Peyer's patch (tissue), 4 donors: ENCODE results near the gene SLC66A3. TPM values are rescaled to one million over a fixed set of nuclear protein-coding genes. Genes with fewer than 3 reads are reported as not detected.

Experiments
- DNase-seq, 3 donors: peaks; one replicate each; pipeline ENCODE4 v3.0.0-alpha.2; 2017 to 2019
- H3K27ac ChIP-seq, 4 donors: fragments of 200-600 bp; sonication (generic); one replicate each; pipeline ENCODE4 v1.5.1; 2016 to 2019
- H3K27me3 ChIP-seq, 2 donors: fragments of 200-600 bp; sonication (generic); one replicate each; pipeline ENCODE4 v1.5.1; 2019
- H3K36me3 ChIP-seq, 3 donors: fragments of 200-600 bp; sonication (generic); one replicate each; pipeline ENCODE4 v1.5.1; 2016 to 2019
- H3K4me1 ChIP-seq, 4 donors: fragments of 200-600 bp; sonication (generic); one replicate each; pipeline ENCODE4 v1.5.1; 2016 to 2019
- H3K4me3 ChIP-seq, 4 donors: fragments of 200-600 bp; sonication (generic); 1 replicate in 3 of 4; 2 replicates in 1 of 4; pipeline ENCODE4 v1.5.1; 2016 to 2019; ENCODE audit warnings: mild to moderate bottlenecking in 1 of 4
- H3K9me3 ChIP-seq, 4 donors: fragments of 200-600 bp; sonication (generic); one replicate each; pipeline ENCODE4 v1.5.1; 2016 to 2019; ENCODE audit warnings: mild to moderate bottlenecking in 1 of 4
- POLR2A ChIP-seq, 2 donors: fragments of 450-650 bp; IDR thresholded peaks; one replicate each; pipeline ENCODE4 v1.5.1; 2017; ENCODE audit warnings: antibody characterized with exemption in 2 of 2, mild to moderate bottlenecking in 2 of 2, moderate library complexity in 2 of 2
- total RNA-seq, 4 donors: library from RNA; depleted of rRNA; stranded (reverse); fragments of >200 nt; gene quantifications; one replicate each; pipeline ENCODE4 v1.1.0, GENCODE V29; 2016
- TF ChIP-seq, protein P1 (sequence below), 6 experiments: fragments of 450-650 bp in 4 of 6; fragments of 200-600 bp in 2 of 6; sonication (generic) in 1 of 6; IDR thresholded peaks; one replicate each; pipeline ENCODE4 v1.5.1; 2017 to 2019; ENCODE audit warnings: antibody characterized with exemption in 6 of 6, mild to moderate bottlenecking in 3 of 6, moderate library complexity in 1 of 6

Gene SLC66A3
- total RNA-seq, 4 donors from 2014 or later: 18.4 to 53.6 (median 31.8) TPM

DNA sequence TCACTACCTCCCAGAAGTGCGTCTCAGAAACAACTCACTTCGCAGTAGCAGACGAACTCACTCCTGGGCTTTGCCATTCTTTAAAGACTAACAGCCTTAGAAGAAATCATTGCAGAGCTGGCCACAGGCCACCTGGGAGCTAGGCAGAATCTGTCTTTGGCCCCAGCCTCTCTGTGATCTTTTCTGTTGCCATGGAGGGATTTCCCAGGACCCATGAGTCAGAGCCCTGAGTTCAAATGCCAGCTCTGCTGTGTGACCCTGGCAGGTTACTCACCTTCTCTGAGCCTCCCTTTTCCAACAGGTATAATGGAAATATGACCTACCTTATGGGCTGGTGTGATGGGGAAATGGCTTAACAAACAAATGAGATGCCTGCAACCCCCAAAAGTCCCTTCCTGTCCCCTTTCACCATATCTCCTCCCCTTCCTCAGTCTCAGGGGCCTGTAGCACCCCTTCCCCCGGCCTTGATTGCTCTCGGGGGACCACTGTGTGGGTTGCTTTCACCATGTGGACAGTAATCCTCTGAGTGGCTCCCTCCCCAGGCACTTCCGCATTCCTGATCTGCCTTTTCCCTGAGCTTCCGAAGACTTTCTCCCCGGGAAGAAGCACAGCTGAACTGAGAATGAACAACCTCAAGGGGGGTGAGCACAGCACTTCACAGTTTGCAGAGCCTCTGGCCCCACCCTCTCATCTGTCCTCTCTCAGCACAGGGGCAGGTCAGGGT, 34.0 kb upstream of the SLC66A3 start:
- H3K36me3 ChIP-seq: no peaks in the 10 kb centered on the region
- H3K27me3 ChIP-seq: no peaks in the 10 kb centered on the region
- H3K4me3 ChIP-seq: no peak overlapping the region
- H3K9me3 ChIP-seq: no peaks in the 10 kb centered on the region
- H3K27ac ChIP-seq: no peak overlapping the region
- TF ChIP-seq, protein P1, sequence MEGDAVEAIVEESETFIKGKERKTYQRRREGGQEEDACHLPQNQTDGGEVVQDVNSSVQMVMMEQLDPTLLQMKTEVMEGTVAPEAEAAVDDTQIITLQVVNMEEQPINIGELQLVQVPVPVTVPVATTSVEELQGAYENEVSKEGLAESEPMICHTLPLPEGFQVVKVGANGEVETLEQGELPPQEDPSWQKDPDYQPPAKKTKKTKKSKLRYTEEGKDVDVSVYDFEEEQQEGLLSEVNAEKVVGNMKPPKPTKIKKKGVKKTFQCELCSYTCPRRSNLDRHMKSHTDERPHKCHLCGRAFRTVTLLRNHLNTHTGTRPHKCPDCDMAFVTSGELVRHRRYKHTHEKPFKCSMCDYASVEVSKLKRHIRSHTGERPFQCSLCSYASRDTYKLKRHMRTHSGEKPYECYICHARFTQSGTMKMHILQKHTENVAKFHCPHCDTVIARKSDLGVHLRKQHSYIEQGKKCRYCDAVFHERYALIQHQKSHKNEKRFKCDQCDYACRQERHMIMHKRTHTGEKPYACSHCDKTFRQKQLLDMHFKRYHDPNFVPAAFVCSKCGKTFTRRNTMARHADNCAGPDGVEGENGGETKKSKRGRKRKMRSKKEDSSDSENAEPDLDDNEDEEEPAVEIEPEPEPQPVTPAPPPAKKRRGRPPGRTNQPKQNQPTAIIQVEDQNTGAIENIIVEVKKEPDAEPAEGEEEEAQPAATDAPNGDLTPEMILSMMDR (IDR thresholded peaks at IDR 0.05): no peak
- TF ChIP-seq POLR2A (IDR thresholded peaks at IDR 0.05): no peak
- no peaks in the 10 kb centered on the region for H3K4me1 ChIP-seq
- no peak for DNase-seq

DNA sequence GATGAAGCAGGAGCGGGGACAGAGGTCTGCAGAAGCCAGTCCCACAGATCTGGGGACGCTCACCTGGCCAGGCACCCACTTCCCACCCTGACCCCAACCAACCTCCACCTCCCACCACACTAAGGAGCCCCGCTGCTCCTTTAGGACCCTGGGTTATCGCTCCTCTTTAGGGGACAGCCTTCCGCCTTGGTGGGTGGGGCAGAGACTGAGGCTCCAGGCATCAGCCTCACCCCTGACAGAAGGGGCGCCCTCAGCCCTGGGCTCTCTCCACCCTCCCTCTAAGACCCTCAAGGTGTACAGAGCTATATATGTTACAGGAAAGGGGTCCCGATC, 33.5 kb upstream of the SLC66A3 start:
- Histone ChIP-seq H3K9me3 (no peaks in the 10 kb centered on the region), H3K27ac (no peak overlapping the region), H3K36me3 (no peaks in the 10 kb centered on the region), H3K4me1 (no peaks in the 10 kb centered on the region), H3K27me3 (no peaks in the 10 kb centered on the region), H3K4me3 (no peak overlapping the region)
- TF ChIP-seq, protein P1 (IDR thresholded peaks at IDR 0.05): no peak
- TF ChIP-seq POLR2A (IDR thresholded peaks at IDR 0.05): no peak
- DNase-seq: no peak

DNA sequence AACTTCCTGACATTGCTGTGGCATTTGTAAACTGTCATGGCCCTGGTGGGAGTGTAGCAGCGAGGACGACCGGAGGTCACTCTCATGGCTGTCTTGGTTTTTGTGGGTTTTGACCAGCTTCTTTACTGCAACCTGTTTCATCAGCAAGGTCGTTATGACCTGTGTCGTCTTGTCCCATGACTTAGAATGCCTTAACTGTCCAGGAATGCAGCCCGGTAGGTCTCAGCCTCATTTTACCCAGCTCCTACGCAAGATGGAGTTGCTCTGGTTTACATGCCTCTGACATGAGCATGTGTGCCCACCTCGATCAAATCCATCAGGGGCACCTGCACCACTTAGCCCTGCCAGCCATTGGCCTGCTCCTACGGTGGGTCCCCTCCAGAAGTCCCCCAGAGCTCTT, 32.9 kb upstream of the SLC66A3 start:
- Histone ChIP-seq H3K36me3 (no peaks in the 10 kb centered on the region), H3K27me3 (no peaks in the 10 kb centered on the region), H3K9me3 (no peaks in the 10 kb centered on the region), H3K4me1 (no peaks in the 10 kb centered on the region), H3K27ac (no peak overlapping the region), H3K4me3 (no peak overlapping the region)
- TF ChIP-seq, protein P1 (IDR thresholded peaks at IDR 0.05): no peak
- no peak for TF ChIP-seq POLR2A (IDR thresholded peaks at IDR 0.05)
- DNase-seq: no peak

DNA sequence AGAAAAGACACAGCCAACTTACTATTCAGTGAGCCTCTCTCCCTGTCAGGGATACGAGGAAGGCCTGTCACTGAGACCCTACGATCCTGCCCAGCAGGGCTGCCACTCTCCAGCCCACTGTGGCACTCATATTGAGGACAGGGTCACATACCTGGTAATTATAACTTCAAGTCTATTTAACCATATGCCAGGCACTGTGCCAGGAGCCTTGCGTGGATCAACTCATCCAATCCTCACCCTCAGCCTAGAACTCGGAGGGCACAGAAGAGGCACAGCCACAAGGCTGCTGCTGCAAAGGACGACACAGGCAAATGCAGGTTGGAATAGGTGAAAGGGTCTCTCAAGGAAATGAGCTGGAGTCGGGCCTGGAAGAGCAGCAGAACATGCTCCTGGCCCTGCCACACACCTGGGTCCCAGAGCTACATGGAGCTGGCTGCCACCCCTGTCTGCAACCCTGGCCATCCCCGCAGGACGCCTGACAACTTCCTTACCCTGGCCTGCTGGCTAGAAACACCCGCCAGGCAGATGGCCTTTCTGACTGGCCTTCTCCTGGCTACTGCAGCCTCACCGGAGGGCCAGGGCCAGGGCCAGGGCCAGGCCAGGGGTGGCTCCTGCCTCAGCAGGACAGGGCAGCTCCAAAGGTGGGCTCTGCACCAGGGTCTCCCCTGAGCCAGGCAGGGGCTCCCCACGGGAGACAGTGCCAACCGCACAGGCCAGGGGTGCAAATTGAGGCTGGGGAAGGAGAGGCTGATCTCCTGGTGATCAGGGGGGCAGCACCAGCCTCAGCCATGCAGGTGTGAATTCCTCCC, 32.1 kb upstream of the SLC66A3 start:
- no peaks in the 10 kb centered on the region for H3K4me1 ChIP-seq
- H3K4me3 ChIP-seq: no peak overlapping the region
- TF ChIP-seq POLR2A (IDR thresholded peaks at IDR 0.05): no peak
- TF ChIP-seq, protein P1 (IDR thresholded peaks at IDR 0.05): no peak
- no peaks in the 10 kb centered on the region for H3K27me3 ChIP-seq
- no peaks in the 10 kb centered on the region for H3K9me3 ChIP-seq
- DNase-seq: no peak
- H3K27ac ChIP-seq: no peak overlapping the region
- H3K36me3 ChIP-seq: no peaks in the 10 kb centered on the region

DNA sequence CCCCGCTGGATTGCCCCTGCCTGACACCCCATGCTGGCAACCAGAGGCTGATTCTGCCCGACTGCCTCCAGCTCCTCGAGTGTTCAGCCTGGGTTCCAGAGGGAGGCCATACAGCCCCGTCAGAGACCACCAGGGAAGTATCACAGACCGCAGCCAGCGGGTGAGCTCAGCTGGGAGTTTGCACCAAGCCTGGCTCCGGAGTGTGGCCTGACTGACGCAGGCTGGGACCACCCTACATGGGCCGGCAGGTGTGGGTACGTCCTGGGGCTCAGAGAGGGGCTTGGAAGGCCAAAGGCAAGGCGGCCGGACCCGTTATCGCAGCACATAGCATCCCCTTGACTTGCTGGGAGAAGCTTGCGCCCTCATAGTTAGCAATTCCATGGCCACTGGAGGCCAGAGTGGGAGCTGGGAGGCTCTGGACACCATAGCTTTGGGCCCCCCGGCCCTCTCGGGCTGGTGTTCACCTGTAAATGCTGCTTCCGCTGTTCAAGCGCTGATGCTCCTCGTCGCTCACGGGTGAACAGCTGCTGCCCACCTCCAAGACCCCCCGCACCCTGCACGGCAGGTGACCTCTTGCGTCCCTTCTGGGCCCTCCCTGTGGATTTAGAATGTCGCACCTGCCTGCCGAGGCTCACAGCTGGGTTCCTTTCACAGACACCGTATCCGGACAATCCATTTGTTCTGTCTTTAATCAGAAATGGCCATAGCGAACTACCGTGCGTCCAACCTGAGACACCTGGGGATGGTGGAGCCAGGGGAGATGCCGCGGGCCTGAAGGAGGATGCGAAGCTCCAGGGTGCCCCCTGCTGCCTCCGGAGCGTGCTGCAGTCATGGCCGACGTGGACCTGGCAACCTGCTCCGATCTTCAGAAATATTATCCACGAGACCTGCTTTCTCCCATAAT, 31.2 kb upstream of the SLC66A3 start:
- no peak for TF ChIP-seq POLR2A (IDR thresholded peaks at IDR 0.05)
- TF ChIP-seq, protein P1 (IDR thresholded peaks at IDR 0.05): peak in 5 of 6 experiments; percentile 19 to 88 (median 80)
- no peaks in the 10 kb centered on the region for H3K9me3 ChIP-seq
- H3K27ac ChIP-seq: no peak overlapping the region
- H3K27me3 ChIP-seq: no peaks in the 10 kb centered on the region
- H3K4me3 ChIP-seq: no peak overlapping the region
- no peaks in the 10 kb centered on the region for H3K36me3 ChIP-seq
- no peaks in the 10 kb centered on the region for H3K4me1 ChIP-seq
- DNase-seq: peak; percentile 40 to 82 (median 81)
